Limb (tissue), 2 donors: ENCODE results near the gene TNFSF4.
A peak's percentile ranks its signal among the peaks of the same experiment; 100 is the strongest.
"Not testable (repeated sequence)": the region's sequence is repeated elsewhere in the genome, so short reads cannot be mapped to it uniquely, and the experiment has no call there.

Experiments
- DNase-seq, 2 donors: peaks; one replicate each; pipeline ENCODE4 v3.0.0-alpha.2; 2016; ENCODE audit errors: extremely low spot score in 2 of 2

Gene TNFSF4, protein sequence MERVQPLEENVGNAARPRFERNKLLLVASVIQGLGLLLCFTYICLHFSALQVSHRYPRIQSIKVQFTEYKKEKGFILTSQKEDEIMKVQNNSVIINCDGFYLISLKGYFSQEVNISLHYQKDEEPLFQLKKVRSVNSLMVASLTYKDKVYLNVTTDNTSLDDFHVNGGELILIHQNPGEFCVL

DNA sequence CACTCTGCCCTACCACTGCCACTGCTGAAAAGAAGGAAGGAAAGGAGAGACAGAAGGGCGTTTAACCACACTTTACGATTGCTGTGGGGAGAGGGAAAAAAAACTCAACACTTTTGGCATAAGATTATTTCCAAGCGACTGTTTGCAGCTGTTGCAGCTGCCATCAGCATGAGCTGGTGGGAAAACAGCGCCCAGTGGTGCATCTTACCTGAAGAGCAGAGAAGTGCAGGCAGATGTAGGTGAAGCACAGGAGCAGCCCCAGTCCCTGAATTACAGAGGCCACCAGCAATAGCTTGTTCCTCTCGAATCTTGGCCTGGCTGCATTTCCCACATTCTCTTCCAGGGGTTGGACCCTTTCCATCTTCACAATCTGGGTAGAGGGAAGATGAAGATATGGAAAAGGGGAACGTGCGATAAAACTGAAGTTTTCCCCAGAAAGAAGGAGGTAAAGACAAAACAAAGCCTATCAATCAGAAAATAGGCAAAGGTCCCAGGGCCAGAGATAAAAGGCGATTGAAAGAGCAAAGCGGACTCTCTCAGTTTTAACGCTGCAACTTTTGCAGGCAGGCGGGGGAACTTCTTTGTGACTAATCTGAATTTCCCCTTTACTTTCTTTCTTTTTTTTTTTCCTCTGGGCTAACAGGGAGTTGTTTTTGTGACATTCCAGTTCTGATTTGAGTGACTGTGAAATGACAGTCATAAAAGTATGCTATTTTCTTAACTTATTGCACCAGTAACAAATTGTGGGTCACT, at the start of gene TNFSF4:
TNFSF4 (minus strand) TSS at position 516 of the 753 bp plus-strand sequence; CDS start at position 361, 155 bp downstream.
- peak in 1 of 2 donors; percentile 7 for DNase-seq

DNA sequence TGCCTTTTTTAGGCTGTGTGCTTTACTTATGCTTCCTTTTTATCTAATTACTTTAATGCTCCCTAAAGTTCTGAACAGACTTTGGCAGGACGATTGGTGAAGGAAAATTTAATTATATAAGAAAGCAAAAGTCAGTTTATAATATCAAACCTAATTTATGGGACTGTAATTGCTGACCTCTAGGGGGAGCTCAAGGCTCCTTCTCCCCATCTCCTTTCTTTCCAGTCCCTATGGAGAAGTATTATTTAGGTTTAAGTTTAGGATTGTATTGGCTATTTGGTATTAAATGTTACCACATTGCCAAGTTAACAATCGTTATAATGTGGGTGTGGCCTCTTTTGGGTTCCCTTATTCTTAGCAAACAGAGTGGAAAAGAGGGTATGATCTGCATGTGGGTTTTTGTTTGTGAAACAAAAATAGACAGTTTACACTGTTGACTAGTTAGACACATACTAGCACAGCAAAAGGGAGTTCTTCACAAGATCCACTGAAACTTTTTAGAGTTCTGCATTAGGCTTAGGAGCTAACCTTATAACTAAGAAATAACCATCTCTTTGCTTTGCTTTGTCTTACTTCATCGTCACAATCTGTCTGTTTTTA, 48.2 kb upstream of the TNFSF4 start:
- DNase-seq = peak in 1 of 2 donors; percentile 7

DNA sequence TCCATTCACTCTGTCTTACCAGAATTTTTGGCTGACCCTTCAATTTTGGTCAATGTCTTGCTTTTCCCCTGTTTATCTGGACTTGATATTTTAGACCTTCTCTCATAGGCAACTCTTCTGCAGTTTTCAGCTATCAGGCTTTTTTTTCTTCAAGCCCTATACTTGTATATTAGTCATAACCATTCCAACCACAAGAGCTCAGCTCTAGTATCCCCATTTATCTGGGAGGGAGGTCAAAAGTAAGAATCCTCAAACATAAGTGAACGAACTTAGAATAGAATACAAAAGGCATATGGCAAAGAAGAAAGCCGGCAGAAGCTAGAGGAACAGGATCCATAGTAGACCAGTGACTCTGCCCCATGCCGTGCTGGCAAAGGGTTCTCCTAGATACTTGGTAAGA, 45.9 kb upstream of the TNFSF4 start:
- DNase-seq = no peak

DNA sequence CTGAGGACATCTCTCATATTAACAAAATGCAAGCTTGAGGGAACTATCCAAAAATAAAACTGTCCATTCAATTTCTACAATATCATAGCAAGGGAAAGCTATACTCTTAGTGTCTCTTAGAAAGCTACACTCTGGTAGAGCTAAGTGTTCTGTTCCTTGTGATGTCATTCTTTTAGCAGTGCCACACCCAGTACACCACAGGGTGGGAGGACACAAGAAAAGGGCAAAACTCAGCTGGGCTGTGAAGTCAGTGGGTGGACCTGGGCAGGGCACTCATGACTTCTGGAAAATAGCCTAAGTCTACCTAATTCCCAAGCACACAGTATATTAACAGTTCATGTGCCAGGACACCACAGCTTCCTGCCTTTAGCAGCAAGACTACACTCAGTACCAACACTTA, 42.2 kb upstream of the TNFSF4 start:
- DNase-seq = no peak

DNA sequence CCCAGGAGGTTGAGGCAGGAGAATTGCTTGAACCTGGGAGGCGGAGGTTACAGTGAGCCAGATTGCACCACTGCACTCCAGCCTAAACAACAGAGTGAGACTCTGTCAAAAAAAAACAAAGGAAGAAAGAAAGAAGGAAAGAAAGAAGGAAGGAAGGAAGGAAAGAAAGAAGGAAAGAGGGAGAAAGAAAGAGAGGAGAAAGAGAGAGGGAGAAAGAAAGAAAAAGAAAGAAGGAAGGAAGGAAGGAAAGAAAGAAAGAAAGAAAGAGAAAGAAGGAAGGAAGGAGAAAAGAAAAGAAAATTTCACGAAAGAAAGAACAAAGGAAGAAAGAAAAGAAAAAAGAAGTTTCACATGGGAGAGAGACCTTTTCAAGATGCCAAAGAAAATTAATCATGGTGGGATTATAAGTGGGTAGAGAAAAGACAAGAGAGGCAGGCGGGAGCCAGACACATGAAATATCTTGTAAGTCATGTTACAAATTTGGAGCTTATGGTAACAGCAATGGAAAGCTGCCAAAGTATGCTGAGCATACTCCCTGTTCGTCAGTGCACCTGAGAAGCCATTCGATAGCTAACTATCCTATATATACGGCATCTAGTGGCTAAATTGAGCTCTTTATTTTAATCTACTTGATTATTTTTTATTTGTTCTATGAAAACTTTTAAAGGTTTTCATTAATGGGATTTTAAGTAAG, 41.3 kb upstream of the TNFSF4 start:
- no peak for DNase-seq

DNA sequence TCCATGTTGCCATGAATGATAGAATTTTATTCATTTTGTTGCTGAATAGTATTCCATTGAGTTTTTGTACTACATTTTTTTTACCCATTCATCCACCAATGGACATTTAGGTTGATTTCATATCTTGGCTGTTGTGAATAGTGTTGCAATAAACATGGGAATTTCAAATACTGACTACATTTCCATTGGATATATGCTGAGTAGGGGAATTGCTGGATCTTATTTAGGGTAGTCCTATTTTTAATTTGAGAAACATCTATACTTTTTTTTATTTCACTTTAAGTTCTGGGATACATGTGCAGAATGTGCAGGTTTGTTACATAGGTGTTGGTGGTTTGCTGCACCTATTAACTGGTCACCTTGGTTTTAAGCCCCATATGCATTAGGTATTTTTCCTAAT, 38.8 kb upstream of the TNFSF4 start:
- no peak for DNase-seq

DNA sequence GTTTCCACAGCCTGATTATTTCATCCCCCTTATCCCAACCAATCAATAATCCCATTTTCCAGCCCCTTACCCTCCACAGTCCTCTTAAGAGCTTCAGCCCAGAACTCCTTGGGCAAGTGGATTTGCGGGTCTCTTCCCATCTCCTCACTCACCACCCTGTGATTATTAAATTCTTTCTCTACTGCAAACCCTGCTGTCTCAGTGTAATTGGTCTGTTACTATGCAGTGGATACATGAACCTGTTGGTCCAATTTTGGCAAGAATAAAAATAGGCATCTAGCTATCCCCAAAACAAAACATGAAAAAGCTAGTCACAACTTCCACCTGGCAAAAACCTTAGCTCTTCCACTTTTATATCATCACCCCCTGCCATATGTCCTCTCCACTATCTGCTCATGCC, 36.2 kb upstream of the TNFSF4 start:
- no peak for DNase-seq

DNA sequence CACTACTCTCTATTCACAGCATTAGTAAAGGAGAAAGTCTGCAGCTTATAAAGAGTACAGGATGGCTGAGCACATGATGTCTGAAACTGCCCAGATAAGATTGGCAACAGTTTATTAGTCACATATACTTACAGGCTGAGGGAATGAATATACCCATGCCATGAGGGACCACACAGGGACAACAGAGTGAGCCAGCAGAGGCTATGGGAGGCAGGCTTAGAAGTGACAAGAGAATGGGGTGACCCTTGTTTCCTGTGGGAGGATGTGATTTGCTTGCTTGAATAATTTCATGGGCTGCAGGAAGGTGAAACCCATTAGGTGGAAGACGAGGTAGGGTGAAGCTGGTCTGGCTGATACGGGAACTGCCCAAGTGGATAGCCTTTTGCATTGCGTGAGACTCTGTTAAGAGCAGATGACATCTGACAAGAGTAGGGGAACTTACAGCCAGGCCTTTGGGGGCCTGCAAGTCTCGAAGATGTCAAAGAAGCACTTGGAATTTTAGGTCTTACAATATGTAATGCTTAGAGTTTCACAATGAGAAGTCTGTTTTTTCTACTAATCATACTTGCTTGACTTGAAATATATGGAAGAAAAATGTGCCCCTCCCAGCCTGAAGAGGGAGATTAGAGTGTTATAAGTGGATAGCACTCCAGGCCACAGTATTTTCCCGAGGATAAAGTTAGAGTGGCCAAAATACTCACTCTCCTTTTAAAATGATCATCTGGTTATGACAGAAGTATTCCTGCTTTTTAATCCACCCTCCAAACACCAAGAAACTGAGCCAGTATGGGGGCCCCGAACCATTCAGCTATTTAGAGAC, 34.6 kb upstream of the TNFSF4 start:
- DNase-seq = no peak

DNA sequence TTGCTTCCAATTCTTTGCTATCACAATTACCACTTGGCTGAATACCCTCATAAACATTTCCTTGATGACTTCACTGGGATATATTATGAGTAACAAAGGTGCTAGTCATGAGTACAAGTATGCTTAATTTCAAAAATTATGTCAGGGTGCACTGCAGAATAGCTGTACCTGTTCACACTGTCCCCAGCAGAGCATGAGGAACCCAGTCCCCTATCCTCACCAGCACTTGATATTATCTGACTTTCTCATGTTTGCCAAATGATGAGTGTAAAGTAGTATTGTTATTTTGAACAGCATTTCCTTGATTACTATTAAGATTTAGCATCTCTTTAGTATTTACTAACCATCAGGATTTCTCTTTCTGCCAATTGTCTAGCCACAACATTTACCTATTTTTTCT, 33.5 kb upstream of the TNFSF4 start:
- no peak for DNase-seq

DNA sequence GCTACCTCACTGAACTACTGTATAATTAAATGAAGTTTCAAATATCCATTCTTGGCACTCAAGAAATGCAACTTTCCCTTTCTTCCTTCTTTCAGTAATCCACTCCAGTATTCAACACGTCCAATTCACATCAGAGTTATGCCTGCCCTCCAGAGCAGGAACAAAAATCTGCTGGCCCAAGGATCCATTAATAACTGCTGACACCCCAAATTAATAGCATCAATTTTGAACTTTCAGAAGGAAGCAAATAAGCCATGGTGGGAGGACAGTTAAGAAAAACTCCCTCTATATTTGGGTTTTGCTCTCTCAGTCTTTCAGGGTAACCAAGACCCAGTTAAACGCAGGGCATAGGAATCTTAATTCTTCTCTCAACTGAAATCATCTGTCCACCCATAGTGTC, 31.9 kb upstream of the TNFSF4 start:
- no peak for DNase-seq

DNA sequence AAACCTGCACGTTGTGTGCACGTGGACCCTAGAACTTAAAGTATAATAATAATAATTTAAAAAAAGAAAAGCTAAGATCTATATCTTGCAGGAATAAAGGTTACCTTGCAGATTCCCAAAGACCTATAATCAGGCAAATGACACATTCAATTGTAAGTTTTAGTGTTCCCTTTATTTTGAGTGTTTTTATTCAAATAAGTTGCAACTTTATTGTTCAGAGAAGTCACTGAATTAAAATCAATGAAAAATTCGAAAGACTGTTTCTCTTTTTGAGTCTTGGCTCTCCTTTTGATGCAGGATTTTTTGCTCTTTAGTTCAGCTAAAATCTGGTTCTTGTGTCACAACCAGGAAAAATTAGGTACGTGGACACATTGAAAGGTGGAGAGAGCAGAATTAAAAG, 27.8 kb upstream of the TNFSF4 start:
- DNase-seq = no peak

DNA sequence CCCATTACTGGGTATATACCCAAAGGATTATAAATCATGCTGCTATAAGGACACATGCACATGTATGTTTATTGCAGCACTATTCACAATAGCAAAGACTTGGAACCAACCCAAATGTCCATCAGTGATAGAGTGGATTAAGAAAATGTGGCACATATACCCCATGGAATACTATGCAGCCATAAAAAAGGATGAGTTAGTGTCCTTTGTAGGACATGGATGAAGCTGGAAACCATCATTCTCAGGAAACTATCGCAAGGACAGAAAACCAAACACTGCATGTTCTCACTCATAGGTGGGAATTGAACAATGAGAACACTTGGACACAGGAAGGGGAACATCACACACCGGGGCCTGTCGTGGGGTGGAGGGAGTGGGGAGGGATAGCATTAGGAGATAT, 27.3 kb upstream of the TNFSF4 start:
- DNase-seq = not testable (repeated sequence)

DNA sequence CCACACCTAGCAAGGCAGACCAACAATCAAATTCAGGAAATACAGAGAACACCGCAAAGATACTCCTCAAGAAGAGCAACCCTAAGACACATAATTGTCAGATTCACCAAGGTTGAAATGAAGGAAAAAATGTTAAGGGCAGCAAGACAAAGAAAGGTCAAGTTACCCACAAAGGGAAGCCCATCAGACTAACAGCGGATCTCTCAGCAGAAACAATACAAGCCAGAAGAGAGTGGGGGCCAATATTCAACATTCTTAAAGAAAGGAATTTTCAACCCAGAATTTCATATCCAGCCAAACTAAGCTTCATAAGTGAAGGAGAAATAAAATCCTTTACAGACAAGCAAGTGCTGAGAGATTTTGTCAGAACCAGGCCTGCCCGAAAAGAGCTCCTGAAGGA, 21.9 kb upstream of the TNFSF4 start:
- not testable (repeated sequence) for DNase-seq

DNA sequence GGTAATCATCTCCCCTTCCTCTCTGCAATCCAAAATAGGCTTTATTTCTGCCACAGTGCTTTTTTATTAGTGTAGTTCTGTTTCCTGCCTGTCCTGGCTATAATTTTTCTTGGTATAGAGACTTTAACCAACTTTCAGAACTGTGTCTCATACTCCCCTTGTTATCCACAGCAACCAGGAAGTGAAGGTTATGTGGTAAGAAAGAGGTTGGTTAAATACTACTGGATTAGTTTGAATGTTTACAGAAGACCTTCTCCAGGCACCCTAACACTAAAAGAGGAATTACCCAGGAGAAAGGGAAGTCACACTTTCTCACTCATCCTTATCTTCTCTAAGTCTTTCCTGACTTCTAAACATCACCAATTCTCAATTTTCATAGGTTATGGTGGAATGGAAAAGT, 17.8 kb upstream of the TNFSF4 start:
- no peak for DNase-seq

DNA sequence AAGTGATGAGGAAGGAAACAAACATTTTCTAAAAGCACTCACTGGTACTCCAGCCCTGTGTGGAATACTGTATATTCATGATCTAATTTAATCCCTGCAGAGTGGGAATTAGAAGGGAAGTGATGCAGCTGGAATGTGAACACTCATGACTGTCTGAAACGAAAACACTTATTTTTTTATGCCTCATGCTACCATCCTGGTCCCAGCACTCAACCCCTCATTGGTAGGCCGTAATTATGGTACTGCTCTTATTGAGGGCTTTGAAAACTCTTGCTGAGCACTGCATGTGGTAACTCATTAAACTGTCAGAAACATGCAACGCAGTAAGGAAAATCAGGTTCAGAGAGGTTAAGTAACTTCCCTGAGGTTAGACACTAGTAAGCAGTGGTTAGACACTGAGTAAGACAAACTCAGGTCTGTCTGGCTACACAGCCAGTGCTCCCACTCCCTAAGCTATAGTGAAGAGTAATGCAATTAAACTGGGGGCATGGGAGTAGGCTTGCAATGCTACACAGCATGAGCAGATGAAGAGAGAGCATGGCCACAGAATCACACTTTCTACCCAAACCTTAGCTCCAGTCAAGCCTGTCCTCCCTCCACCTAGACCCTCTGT, 17.3 kb upstream of the TNFSF4 start:
- DNase-seq = no peak

DNA sequence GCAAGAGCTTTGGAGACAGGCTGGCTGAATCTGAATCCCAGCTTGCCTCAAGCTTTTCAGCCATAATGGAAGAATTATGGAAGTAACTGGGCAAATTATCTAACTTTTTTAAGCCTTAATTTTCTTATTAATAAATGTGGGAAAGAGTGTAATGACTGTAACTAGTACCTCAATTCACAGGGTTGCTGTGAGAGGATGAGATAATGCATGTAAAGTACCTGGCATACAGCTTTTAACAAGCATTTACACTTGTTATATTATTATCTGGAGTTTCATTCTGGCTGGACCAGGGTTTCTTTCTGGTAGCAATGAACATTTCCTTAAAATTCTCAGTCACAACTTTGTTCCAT, 15.9 kb upstream of the TNFSF4 start:
- no peak for DNase-seq

DNA sequence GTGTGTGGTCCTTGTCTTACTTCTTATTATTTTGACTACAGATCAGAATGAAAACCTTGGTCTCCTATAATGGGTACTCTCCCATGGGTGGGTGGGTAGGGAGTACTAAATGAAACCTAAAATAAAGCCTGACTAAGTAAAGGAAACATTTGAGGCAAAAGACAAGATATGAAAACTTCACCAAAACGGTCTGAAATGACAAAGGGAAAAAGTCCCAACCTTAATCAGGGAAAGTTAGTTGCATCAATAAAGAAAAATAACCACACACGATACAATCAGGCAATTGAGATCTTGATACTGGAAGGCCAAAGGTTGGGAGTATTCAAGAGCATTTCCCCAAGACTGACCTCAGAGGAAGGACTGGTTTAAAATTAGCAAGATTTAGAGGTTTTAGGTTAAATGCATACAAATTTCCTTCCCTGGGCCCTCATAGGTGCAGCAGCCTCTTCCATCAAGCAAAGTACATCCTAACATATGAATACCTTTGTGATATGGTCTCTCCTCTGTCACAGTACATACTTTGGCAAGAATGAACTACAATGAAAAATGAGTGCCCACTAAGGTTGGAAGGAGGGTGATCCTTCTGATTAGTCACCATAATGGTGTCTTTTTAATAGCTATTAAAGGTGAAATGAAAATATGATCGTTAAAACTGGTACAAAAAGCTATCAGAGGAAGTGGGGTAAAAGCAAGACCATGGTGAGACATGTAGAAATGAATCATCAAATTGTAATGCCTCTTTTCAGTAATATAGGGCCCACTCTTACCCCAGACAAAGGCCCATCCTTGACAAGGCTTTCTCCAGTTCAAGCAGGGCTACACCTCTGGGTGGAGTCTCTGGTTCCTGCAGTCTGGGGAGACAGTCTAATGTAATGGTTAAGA, 15.3 kb upstream of the TNFSF4 start:
- DNase-seq = no peak

DNA sequence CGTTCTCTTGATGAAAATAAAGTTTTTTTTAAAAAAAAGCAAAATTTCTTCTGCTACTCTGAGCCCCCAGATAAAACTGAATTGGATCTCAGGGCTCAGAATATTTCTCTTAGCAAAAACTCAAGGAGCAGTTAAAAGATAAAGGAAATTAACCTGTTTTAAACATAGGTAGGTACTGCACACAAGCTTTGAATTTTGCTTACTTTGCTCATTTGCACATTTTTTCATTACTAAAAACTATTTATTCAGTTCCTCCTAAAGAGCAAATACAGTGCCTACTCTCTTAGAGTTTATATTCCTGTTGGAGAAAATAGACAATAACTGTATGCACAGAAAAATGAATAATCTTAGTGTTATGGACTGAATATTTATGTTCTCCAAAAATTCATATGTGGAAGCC, 13.0 kb upstream of the TNFSF4 start:
- no peak for DNase-seq

DNA sequence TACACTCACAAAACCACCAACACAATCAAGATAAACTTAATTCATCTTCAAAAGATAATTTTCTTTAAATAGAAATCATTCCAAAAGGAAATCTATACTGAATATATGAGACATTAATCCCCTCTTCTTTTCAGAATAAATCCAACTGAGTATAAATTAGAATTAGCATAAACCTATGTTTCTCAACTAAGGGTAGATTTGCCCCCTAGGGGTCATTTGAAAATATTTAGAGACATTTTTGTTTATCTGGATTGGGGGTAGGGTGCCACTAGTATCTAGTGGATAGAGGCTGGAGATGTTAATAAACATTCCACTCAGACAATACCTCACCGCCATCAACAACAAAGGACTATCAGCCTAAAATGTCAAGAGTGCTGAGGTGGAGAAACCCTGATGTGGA, 6.5 kb upstream of the TNFSF4 start:
- no peak for DNase-seq

DNA sequence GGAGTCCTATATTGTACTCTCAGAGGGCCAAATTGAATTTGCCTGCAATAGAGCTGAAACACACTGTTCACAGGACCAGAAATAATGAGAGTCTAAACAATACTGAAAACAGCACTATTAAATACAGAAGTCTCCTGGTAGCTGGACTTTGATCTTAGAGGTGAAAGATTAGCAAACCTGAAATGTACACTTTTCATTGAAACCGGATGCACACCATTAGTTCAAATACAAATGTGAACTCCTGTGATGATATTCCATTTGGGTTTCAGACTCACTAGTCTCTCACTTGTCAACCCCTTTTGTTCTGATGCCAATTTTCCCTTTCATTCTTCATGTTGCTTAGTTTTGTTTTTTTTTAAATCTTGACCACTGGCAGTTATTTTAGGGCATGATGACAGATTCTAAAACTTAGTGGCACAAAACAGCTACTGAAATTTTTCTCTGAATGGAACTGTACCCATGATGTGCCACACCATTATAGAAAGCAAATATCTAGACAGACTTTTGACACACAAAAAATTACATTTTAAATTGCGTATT, 5.9 kb upstream of the TNFSF4 start:
- no peak for DNase-seq
